HCT116 (cell line): ENCODE measurements around the gene EEA1. TPM values are rescaled to one million over a fixed set of nuclear protein-coding genes. Genes with fewer than 3 reads are reported as not detected.

Source experiments
- ATAC-seq: fragments of 200-7000 bp; cut with Tn5 transposase; 2 replicates; pipeline ENCODE4 v1.9.1; 2020; ENCODE audit warnings: mild to moderate bottlenecking, moderate library complexity
- BruUV-seq: library from RNA; stranded (reverse); fragments of 400-500 nt; replicated peaks from 2 replicates; lab custom pipeline; 2021; lab: Mats Ljungman, UMichigan
- CTCF ChIA-PET: fragments of 300-600 bp; sonication (Branson Sonifier 250); formaldehyde crosslinking; loops from one replicate; lab custom pipeline; 2021; ENCODE audit warnings: antibody characterized with exemption; lab: Charles Lee
- POLR2A ChIA-PET: fragments of 300-600, 350-600 bp; sonication (Branson Sonifier 250); formaldehyde crosslinking; loops from one replicate; lab custom pipeline; 2021; ENCODE audit warnings: antibody characterized with exemption; lab: Charles Lee
- RAD21 ChIA-PET, 2 experiments: fragments of 300-600 bp; sonication (Branson Sonifier 250); formaldehyde crosslinking; loops; one replicate each; lab custom pipeline; 2023; ENCODE audit warnings: low total read pairs in 2 of 2; ENCODE audit not compliant: uncharacterized antibody in 2 of 2, unreplicated experiment in 2 of 2, low non-redundant PET in 1 of 2; lab: Charles Lee
- DNase-seq: peaks from one replicate; pipeline ENCODE4 v3.0.0-alpha.2; 2010; ENCODE audit warnings: low read depth, low spot score
- H2AFZ ChIP-seq: fragments of 200-600 bp; shearing (Covaris generic), sonication (generic); 2 replicates; pipeline ENCODE4 v1.6.1; 2017; ENCODE audit warnings: low read depth, mixed run types, mixed read lengths, antibody characterized with exemption, low read length; ENCODE audit not compliant: poor library complexity, severe bottlenecking
- H3K27ac ChIP-seq: 2 replicates; pipeline ENCODE4 v1.5.1; 2012; ENCODE audit warnings: low read depth, low read length
- H3K27me3 ChIP-seq: fragments of 200-600 bp; sonication (generic); 2 replicates; pipeline ENCODE4 v1.6.1; 2016; ENCODE audit warnings: mixed run types, low read length, mixed read lengths; ENCODE audit not compliant: insufficient read depth
- H3K36me3 ChIP-seq, 2 experiments: fragments of 200-500 bp in 1 of 2; fragments of 200-600 bp in 1 of 2; sonication (Bioruptor generic) in 1 of 2; sonication (generic) in 1 of 2; 2 replicates each; pipeline versions ENCODE4 v1.5.1 to v1.6.1; 2014 to 2016; ENCODE audit warnings: low read length in 2 of 2, inconsistent platforms in 1 of 2, mixed read lengths in 1 of 2, mixed run types in 1 of 2; ENCODE audit not compliant: insufficient read depth in 2 of 2, control insufficient read depth in 1 of 2
- H3K4me1 ChIP-seq, 2 experiments: fragments of 200-600 bp in 1 of 2; sonication (generic) in 1 of 2; 2 replicates each; pipeline versions ENCODE4 v1.5.1 to v1.6.1; 2012 to 2017; ENCODE audit warnings: low read length in 2 of 2, inconsistent platforms in 1 of 2, mild to moderate bottlenecking in 1 of 2, mixed read lengths in 1 of 2, mixed run types in 1 of 2, moderate library complexity in 1 of 2; ENCODE audit not compliant: insufficient read depth in 2 of 2, control insufficient read depth in 1 of 2
- H3K4me2 ChIP-seq: fragments of 200-600 bp; sonication (generic); 2 replicates; pipeline ENCODE4 v1.6.1; 2017; ENCODE audit warnings: mixed run types, low read length, mixed read lengths
- H3K4me3 ChIP-seq, 2 experiments: fragments of 200-600 bp in 1 of 2; sonication (generic) in 1 of 2; replicated peaks in 1 of 2; 2 replicates each; pipeline ENCODE4 v1.5.1; 2011 to 2016; ENCODE audit warnings: low read length in 2 of 2, control low read depth in 1 of 2, low read depth in 1 of 2, mild to moderate bottlenecking in 1 of 2, mixed read lengths in 1 of 2, mixed run types in 1 of 2
- H3K79me2 ChIP-seq: fragments of 200-600 bp; sonication (generic); 2 replicates; pipeline ENCODE4 v1.6.1; 2017; ENCODE audit warnings: mild to moderate bottlenecking, mixed run types, low read length, moderate library complexity, mixed read lengths; ENCODE audit not compliant: insufficient read depth
- H3K9ac ChIP-seq: fragments of 200-600 bp; sonication (generic); 2 replicates; pipeline ENCODE4 v1.6.1; 2016; ENCODE audit warnings: low read length, mixed read lengths
- H3K9me2 ChIP-seq: fragments of 200-600 bp; sonication (generic), shearing (Covaris generic); 2 replicates; pipeline ENCODE4 v1.6.1; 2017; ENCODE audit warnings: mixed run types, mild to moderate bottlenecking, moderate library complexity; ENCODE audit not compliant: insufficient read depth
- H3K9me3 ChIP-seq, 2 experiments: fragments of 200-500 bp in 1 of 2; fragments of 200-600 bp in 1 of 2; sonication (Bioruptor generic) in 1 of 2; sonication (generic) in 1 of 2; 2 replicates each; pipeline ENCODE4 v1.6.1; 2014 to 2017; ENCODE audit warnings: low read length in 2 of 2, mixed read lengths in 2 of 2, inconsistent platforms in 1 of 2, low read depth in 1 of 2, mild to moderate bottlenecking in 1 of 2, mixed run types in 1 of 2, moderate library complexity in 1 of 2; ENCODE audit not compliant: control insufficient read depth in 1 of 2, insufficient read depth in 1 of 2
- H4K20me1 ChIP-seq: fragments of 200-600 bp; sonication (generic), shearing (Covaris generic); 2 replicates; pipeline ENCODE4 v1.6.1; 2017; ENCODE audit warnings: mixed run types, mild to moderate bottlenecking, moderate library complexity; ENCODE audit not compliant: insufficient read depth
- CBX3 ChIP-seq: IDR thresholded peaks from 2 replicates; pipeline ENCODE4 v1.6.1; 2012; ENCODE audit warnings: low read depth
- CEBPB ChIP-seq: IDR thresholded peaks from 2 replicates; pipeline ENCODE4 v1.6.1; 2012; ENCODE audit warnings: low read depth
- EGR1 ChIP-seq: IDR thresholded peaks from 2 replicates; pipeline ENCODE4 v1.6.1; 2012; ENCODE audit warnings: low read depth
- ELF1 ChIP-seq: IDR thresholded peaks from 2 replicates; pipeline ENCODE4 v1.6.1; 2012; ENCODE audit warnings: low read depth, borderline replicate concordance
- EZH2 ChIP-seq: fragments of 200-600 bp; sonication (generic); IDR thresholded peaks from 2 replicates; pipeline ENCODE4 v1.6.1; 2017; ENCODE audit warnings: antibody characterized with exemption, mixed run types
- EZH2phosphoT487 ChIP-seq: fragments of 200-600 bp; IDR thresholded peaks from 2 replicates; pipeline ENCODE4 v1.6.1; 2018; ENCODE audit warnings: antibody characterized with exemption, borderline replicate concordance
- FOSL1 ChIP-seq: IDR thresholded peaks from 2 replicates; pipeline ENCODE4 v1.6.1; 2012; ENCODE audit warnings: low read depth
- JUND ChIP-seq: IDR thresholded peaks from 2 replicates; pipeline ENCODE4 v1.6.1; 2012
- RAD21 ChIP-seq: IDR thresholded peaks from 2 replicates; pipeline ENCODE4 v1.6.1; 2012; ENCODE audit warnings: low read depth, mild to moderate bottlenecking
- SP1 ChIP-seq: IDR thresholded peaks from 2 replicates; pipeline ENCODE4 v1.6.1; 2012; ENCODE audit warnings: low read depth
- SRF ChIP-seq: IDR thresholded peaks from 2 replicates; pipeline ENCODE4 v1.6.1; 2012; ENCODE audit warnings: low read depth
- TCF7L2 ChIP-seq: IDR thresholded peaks from 2 replicates; pipeline ENCODE4 v1.7.0; 2011; ENCODE audit warnings: borderline replicate concordance, inconsistent platforms; ENCODE audit not compliant: insufficient read depth, insufficient read length; ENCODE audit errors: extremely low read depth
- YY1 ChIP-seq: IDR thresholded peaks from 2 replicates; pipeline ENCODE4 v1.6.1; 2011; ENCODE audit warnings: low read length, low read depth, moderate library complexity, mild to moderate bottlenecking; ENCODE audit not compliant: insufficient replicate concordance; ENCODE audit errors: extremely low read depth
- ZFX ChIP-seq: fragments of 450-650 bp; IDR thresholded peaks from 2 replicates; pipeline ENCODE4 v1.6.1; 2017
- ZNF274 ChIP-seq: fragments of 200-500 bp; sonication (Bioruptor generic); IDR thresholded peaks from 2 replicates; pipeline ENCODE4 v1.6.1; 2014; ENCODE audit warnings: mild to moderate bottlenecking, low read depth, low read length, inconsistent platforms
- intact Hi-C: fragments of 100-400 bp; cut with micrococcal nuclease; formaldehyde crosslinking; loops from 2 replicates; pipeline ENCODE4 v1.10.0; 2022
- total RNA-seq: library from RNA; stranded (reverse); gene quantifications from one replicate; pipeline ENCODE4 v1.2.1, GENCODE V29; 2021; ENCODE audit not compliant: unreplicated experiment
- TF ChIP-seq, protein P1 (sequence below): IDR thresholded peaks from 2 replicates; pipeline ENCODE4 v1.6.1; 2012
- TF ChIP-seq, protein P2 (sequence below), 3 experiments: fragments of 200-600 bp in 1 of 3; sonication (generic) in 1 of 3; IDR thresholded peaks in 2 of 3; conservative IDR thresholded peaks in 1 of 3; 2 replicates each; pipeline ENCODE4 v1.5.1; 2012 to 2017; ENCODE audit warnings: low read depth in 2 of 3, low read length in 2 of 3, antibody characterized with exemption in 1 of 3, borderline replicate concordance in 1 of 3, control low read depth in 1 of 3, mild to moderate bottlenecking in 1 of 3, mixed read lengths in 1 of 3, mixed run types in 1 of 3, moderate library complexity in 1 of 3; ENCODE audit not compliant: insufficient read depth in 1 of 3
- TF ChIP-seq, protein P3 (sequence below): IDR thresholded peaks from 2 replicates; pipeline ENCODE4 v1.6.1; 2012
- TF ChIP-seq, protein P4 (sequence below): IDR thresholded peaks from 2 replicates; pipeline ENCODE4 v1.6.1; 2012; ENCODE audit warnings: low read depth

The EEA1 gene
- total RNA-seq, 1 experiment from 2014 or later, result 13.8 TPM

DNA sequence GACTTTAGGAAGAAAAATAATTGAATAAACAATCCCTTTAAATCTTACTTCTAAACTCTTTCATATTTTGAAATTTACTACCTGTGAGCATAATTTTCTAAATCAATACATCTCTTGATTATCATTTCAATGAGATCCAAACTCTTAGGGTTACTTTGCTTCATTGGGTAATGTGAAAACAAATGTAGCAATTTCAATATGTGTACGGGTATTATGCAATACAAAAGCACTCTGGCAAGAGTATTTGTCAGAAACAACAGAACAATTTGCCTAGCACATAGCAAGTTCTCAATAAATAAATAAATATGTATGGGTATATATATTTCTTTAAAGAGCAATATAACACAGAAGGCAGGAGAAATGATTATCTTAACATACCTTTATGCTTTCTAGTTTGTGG lies 149.2 kb downstream of the EEA1 start:
- H3K4me2 ChIP-seq, result no peak overlapping the region
- H3K4me1 ChIP-seq, result no peaks in the 10 kb centered on the region
- no peak overlapping the region for H3K27ac ChIP-seq
- no peak for ATAC-seq
- DNase-seq, result no peak
- ChIA-PET RAD21 (no interaction called here), POLR2A (no interaction called here), CTCF (no interaction called here)
- no peak overlapping the region for H2AFZ ChIP-seq
- no peaks in the 10 kb centered on the region for H3K27me3 ChIP-seq
- H3K9me3 ChIP-seq, result no peaks in the 10 kb centered on the region
- H3K79me2 ChIP-seq, result no peaks in the 10 kb centered on the region
- H3K9me2 ChIP-seq, result no peaks in the 10 kb centered on the region
- no peak for TF ChIP-seq CEBPB
- no peak for TF ChIP-seq ELF1
- TF ChIP-seq ZFX, result no peak
- no peak for TF ChIP-seq CBX3
- TF ChIP-seq FOSL1, result no peak
- no peak for TF ChIP-seq EZH2
- TF ChIP-seq TCF7L2, result no peak
- TF ChIP-seq, protein P1, sequence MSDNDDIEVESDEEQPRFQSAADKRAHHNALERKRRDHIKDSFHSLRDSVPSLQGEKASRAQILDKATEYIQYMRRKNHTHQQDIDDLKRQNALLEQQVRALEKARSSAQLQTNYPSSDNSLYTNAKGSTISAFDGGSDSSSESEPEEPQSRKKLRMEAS, result no peak
- no peak for TF ChIP-seq YY1
- TF ChIP-seq SP1, result no peak
- TF ChIP-seq, protein P2, sequence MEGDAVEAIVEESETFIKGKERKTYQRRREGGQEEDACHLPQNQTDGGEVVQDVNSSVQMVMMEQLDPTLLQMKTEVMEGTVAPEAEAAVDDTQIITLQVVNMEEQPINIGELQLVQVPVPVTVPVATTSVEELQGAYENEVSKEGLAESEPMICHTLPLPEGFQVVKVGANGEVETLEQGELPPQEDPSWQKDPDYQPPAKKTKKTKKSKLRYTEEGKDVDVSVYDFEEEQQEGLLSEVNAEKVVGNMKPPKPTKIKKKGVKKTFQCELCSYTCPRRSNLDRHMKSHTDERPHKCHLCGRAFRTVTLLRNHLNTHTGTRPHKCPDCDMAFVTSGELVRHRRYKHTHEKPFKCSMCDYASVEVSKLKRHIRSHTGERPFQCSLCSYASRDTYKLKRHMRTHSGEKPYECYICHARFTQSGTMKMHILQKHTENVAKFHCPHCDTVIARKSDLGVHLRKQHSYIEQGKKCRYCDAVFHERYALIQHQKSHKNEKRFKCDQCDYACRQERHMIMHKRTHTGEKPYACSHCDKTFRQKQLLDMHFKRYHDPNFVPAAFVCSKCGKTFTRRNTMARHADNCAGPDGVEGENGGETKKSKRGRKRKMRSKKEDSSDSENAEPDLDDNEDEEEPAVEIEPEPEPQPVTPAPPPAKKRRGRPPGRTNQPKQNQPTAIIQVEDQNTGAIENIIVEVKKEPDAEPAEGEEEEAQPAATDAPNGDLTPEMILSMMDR (IDR thresholded peaks at IDR 0.05 in 2 of 3, conservative IDR thresholded peaks at IDR 0.05 in 1 of 3; ENCODE audit: borderline replicate concordance in 1 of 3, insufficient read depth in 1 of 3, low read depth in 2 of 3, low read length in 2 of 3), result no peak
- TF ChIP-seq ZNF274, result no peak
- no peak for TF ChIP-seq EZH2phosphoT487
- TF ChIP-seq RAD21, result no peak
- TF ChIP-seq SRF, result no peak
- TF ChIP-seq, protein P3, sequence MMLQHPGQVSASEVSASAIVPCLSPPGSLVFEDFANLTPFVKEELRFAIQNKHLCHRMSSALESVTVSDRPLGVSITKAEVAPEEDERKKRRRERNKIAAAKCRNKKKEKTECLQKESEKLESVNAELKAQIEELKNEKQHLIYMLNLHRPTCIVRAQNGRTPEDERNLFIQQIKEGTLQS, result no peak
- TF ChIP-seq, protein P4, sequence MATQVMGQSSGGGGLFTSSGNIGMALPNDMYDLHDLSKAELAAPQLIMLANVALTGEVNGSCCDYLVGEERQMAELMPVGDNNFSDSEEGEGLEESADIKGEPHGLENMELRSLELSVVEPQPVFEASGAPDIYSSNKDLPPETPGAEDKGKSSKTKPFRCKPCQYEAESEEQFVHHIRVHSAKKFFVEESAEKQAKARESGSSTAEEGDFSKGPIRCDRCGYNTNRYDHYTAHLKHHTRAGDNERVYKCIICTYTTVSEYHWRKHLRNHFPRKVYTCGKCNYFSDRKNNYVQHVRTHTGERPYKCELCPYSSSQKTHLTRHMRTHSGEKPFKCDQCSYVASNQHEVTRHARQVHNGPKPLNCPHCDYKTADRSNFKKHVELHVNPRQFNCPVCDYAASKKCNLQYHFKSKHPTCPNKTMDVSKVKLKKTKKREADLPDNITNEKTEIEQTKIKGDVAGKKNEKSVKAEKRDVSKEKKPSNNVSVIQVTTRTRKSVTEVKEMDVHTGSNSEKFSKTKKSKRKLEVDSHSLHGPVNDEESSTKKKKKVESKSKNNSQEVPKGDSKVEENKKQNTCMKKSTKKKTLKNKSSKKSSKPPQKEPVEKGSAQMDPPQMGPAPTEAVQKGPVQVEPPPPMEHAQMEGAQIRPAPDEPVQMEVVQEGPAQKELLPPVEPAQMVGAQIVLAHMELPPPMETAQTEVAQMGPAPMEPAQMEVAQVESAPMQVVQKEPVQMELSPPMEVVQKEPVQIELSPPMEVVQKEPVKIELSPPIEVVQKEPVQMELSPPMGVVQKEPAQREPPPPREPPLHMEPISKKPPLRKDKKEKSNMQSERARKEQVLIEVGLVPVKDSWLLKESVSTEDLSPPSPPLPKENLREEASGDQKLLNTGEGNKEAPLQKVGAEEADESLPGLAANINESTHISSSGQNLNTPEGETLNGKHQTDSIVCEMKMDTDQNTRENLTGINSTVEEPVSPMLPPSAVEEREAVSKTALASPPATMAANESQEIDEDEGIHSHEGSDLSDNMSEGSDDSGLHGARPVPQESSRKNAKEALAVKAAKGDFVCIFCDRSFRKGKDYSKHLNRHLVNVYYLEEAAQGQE, result no peak
- TF ChIP-seq EGR1, result no peak
- no peak for TF ChIP-seq JUND
- intact Hi-C loops, result loop anchor here (5.0 kb wide), 1 partner anchor 1322 kb away; no protein-coding TSS in a partner anchor
- H3K4me3 ChIP-seq, result no peak overlapping the region
- H3K36me3 ChIP-seq, result no peaks in the 10 kb centered on the region
- no peak overlapping the region for H3K9ac ChIP-seq
- no peaks in the 10 kb centered on the region for H4K20me1 ChIP-seq
- BruUV-seq, result no TSS peak
